ENCODE measurements around the gene HERC4. TPM values are rescaled to one million over a fixed set of nuclear protein-coding genes. Genes with fewer than 3 reads are reported as not detected.

HERC4 gene
- total RNA-seq, 1 experiment from 2014 or later, result 36.5 TPM

DNA sequence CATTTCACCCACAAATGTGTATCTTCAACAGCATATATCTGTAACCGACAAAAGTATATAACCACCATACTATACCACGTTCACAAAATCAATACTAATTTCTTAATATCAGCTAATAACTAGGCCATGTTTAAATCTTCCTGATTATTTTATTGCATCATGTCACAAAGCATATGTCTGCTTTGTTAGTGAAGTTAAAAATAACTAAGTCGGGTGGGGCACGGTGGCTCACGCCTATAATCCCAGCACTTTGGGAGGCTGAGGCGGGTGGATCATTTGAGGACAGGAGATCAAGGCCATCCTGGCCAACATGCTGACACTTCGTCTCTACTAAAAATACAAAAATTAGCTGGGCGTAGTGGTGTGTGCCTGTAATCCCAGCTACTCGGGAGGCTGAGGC lies 47.7 kb downstream of the HERC4 start:
- CTCF ChIA-PET, result no interaction called here
- H3K9me2 ChIP-seq (ENCODE audit: insufficient read depth), result no peaks in the 10 kb centered on the region
- no peak for TF ChIP-seq POLR2A (IDR thresholded peaks at IDR 0.05; ENCODE audit: borderline replicate concordance, extremely low read depth, insufficient read depth, insufficient read length)
- no peak for TF ChIP-seq CBX3 (IDR thresholded peaks at IDR 0.05; ENCODE audit: low read depth)
- TF ChIP-seq CEBPB (IDR thresholded peaks at IDR 0.05; ENCODE audit: low read depth), result no peak
- TF ChIP-seq, protein P1, sequence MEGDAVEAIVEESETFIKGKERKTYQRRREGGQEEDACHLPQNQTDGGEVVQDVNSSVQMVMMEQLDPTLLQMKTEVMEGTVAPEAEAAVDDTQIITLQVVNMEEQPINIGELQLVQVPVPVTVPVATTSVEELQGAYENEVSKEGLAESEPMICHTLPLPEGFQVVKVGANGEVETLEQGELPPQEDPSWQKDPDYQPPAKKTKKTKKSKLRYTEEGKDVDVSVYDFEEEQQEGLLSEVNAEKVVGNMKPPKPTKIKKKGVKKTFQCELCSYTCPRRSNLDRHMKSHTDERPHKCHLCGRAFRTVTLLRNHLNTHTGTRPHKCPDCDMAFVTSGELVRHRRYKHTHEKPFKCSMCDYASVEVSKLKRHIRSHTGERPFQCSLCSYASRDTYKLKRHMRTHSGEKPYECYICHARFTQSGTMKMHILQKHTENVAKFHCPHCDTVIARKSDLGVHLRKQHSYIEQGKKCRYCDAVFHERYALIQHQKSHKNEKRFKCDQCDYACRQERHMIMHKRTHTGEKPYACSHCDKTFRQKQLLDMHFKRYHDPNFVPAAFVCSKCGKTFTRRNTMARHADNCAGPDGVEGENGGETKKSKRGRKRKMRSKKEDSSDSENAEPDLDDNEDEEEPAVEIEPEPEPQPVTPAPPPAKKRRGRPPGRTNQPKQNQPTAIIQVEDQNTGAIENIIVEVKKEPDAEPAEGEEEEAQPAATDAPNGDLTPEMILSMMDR (IDR thresholded peaks at IDR 0.05 in 2 of 3, conservative IDR thresholded peaks at IDR 0.05 in 1 of 3; ENCODE audit: borderline replicate concordance in 1 of 3, insufficient read depth in 1 of 3, low read depth in 2 of 3, low read length in 2 of 3), result no peak
- TF ChIP-seq ZFX (IDR thresholded peaks at IDR 0.05), result no peak
- no peak for TF ChIP-seq EZH2 (IDR thresholded peaks at IDR 0.05)
- TF ChIP-seq, protein P2, sequence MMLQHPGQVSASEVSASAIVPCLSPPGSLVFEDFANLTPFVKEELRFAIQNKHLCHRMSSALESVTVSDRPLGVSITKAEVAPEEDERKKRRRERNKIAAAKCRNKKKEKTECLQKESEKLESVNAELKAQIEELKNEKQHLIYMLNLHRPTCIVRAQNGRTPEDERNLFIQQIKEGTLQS (IDR thresholded peaks at IDR 0.05), result no peak
- RAD21 ChIA-PET (ENCODE audit: low non-redundant PET in 1 of 2, low total read pairs in 2 of 2, uncharacterized antibody in 2 of 2, unreplicated experiment in 2 of 2), result no interaction called here
- no peak overlapping the region for H3K27ac ChIP-seq (ENCODE audit: low read depth, low read length)
- H3K36me3 ChIP-seq (ENCODE audit: control insufficient read depth in 1 of 2, insufficient read depth in 2 of 2, low read length in 2 of 2), result peaks cover 11 to 17% of the 10 kb centered on the region in 2 experiments; a peak in 3 of 4 replicates
- H2AFZ ChIP-seq (ENCODE audit: low read depth, low read length, poor library complexity, severe bottlenecking), result no peak overlapping the region
- H3K27me3 ChIP-seq (ENCODE audit: insufficient read depth, low read length), result no peaks in the 10 kb centered on the region
- H3K4me2 ChIP-seq (ENCODE audit: low read length), result no peak overlapping the region
- POLR2A ChIA-PET, result no interaction called here
- intact Hi-C loops (cut with micrococcal nuclease), result no loop called here
- H3K4me3 ChIP-seq (replicated peaks in 1 of 2; ENCODE audit: low read depth in 1 of 2, low read length in 2 of 2), result no peak overlapping the region
- H3K9me3 ChIP-seq (ENCODE audit: control insufficient read depth in 1 of 2, insufficient read depth in 1 of 2, low read depth in 1 of 2, low read length in 2 of 2), result no peaks in the 10 kb centered on the region
- no peaks in the 10 kb centered on the region for H4K20me1 ChIP-seq (ENCODE audit: insufficient read depth)
- ATAC-seq (no peak), DNase-seq (ENCODE audit: low read depth, low spot score) (no peak)
- H3K9ac ChIP-seq (ENCODE audit: low read length), result no peak overlapping the region
- H3K4me1 ChIP-seq (ENCODE audit: control insufficient read depth in 1 of 2, insufficient read depth in 2 of 2, low read length in 2 of 2), result no peaks in the 10 kb centered on the region
- H3K79me2 ChIP-seq (ENCODE audit: insufficient read depth, low read length), result no peaks in the 10 kb centered on the region
- no TSS peak for BruUV-seq (replicated peaks)

DNA sequence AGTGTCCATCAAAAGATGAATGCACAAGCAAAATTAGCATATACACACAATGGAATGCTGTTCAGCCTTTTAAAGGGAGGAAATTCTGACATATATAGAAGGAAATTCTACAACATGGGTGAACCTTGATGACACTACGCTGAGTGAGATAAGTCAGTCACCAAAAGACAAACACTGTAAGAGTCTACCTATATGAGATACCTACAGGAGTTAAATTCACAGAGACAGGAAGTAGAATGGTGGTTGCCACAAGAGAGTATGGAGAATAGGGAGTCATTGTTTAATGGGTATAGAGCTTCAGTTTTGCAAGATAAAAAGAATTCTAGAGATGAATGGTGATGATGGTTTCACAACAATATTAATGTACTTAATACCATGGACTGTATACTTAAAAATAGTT lies 51.8 kb downstream of the HERC4 start:
- ATAC-seq (no peak), DNase-seq (ENCODE audit: low read depth, low spot score) (no peak)
- Histone ChIP-seq H3K36me3 (ENCODE audit: control insufficient read depth in 1 of 2, insufficient read depth in 2 of 2, low read length in 2 of 2) (peaks cover 15 to 24% of the 10 kb centered on the region in 2 experiments), H3K4me2 (ENCODE audit: low read length) (no peak overlapping the region), H3K79me2 (ENCODE audit: insufficient read depth, low read length) (no peaks in the 10 kb centered on the region), H2AFZ (ENCODE audit: low read depth, low read length, poor library complexity, severe bottlenecking) (no peak overlapping the region), H3K9ac (ENCODE audit: low read length) (no peak overlapping the region), H3K27me3 (ENCODE audit: insufficient read depth, low read length) (no peaks in the 10 kb centered on the region), H4K20me1 (ENCODE audit: insufficient read depth) (no peaks in the 10 kb centered on the region), H3K9me2 (ENCODE audit: insufficient read depth) (no peaks in the 10 kb centered on the region), H3K27ac (ENCODE audit: low read depth, low read length) (no peak overlapping the region), H3K9me3 (ENCODE audit: control insufficient read depth in 1 of 2, insufficient read depth in 1 of 2, low read depth in 1 of 2, low read length in 2 of 2) (no peaks in the 10 kb centered on the region), H3K4me3 (replicated peaks in 1 of 2; ENCODE audit: low read depth in 1 of 2, low read length in 2 of 2) (no peak overlapping the region), H3K4me1 (ENCODE audit: control insufficient read depth in 1 of 2, insufficient read depth in 2 of 2, low read length in 2 of 2) (no peaks in the 10 kb centered on the region)
- TF ChIP-seq ZFX (IDR thresholded peaks at IDR 0.05), result no peak
- TF ChIP-seq EZH2 (IDR thresholded peaks at IDR 0.05), result no peak
- no peak for TF ChIP-seq YY1 (IDR thresholded peaks at IDR 0.05; ENCODE audit: extremely low read depth, insufficient replicate concordance, low read depth, low read length)
- no peak for TF ChIP-seq JUND (IDR thresholded peaks at IDR 0.05)
- no peak for TF ChIP-seq SIN3A (IDR thresholded peaks at IDR 0.05; ENCODE audit: low read depth)
- TF ChIP-seq SP1 (IDR thresholded peaks at IDR 0.05; ENCODE audit: low read depth), result no peak
- TF ChIP-seq, protein P1 (IDR thresholded peaks at IDR 0.05 in 2 of 3, conservative IDR thresholded peaks at IDR 0.05 in 1 of 3; ENCODE audit: borderline replicate concordance in 1 of 3, insufficient read depth in 1 of 3, low read depth in 2 of 3, low read length in 2 of 3), result no peak
- TF ChIP-seq, protein P3, sequence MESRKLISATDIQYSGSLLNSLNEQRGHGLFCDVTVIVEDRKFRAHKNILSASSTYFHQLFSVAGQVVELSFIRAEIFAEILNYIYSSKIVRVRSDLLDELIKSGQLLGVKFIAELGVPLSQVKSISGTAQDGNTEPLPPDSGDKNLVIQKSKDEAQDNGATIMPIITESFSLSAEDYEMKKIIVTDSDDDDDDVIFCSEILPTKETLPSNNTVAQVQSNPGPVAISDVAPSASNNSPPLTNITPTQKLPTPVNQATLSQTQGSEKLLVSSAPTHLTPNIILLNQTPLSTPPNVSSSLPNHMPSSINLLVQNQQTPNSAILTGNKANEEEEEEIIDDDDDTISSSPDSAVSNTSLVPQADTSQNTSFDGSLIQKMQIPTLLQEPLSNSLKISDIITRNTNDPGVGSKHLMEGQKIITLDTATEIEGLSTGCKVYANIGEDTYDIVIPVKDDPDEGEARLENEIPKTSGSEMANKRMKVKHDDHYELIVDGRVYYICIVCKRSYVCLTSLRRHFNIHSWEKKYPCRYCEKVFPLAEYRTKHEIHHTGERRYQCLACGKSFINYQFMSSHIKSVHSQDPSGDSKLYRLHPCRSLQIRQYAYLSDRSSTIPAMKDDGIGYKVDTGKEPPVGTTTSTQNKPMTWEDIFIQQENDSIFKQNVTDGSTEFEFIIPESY (IDR thresholded peaks at IDR 0.05; ENCODE audit: extremely low read depth, insufficient replicate concordance, low read length), result no peak
- no peak for TF ChIP-seq EGR1 (IDR thresholded peaks at IDR 0.05; ENCODE audit: low read depth)
- POLR2A ChIA-PET, result no interaction called here
- CTCF ChIA-PET, result no interaction called here
- RAD21 ChIA-PET (ENCODE audit: low non-redundant PET in 1 of 2, low total read pairs in 2 of 2, uncharacterized antibody in 2 of 2, unreplicated experiment in 2 of 2), result no interaction called here
- intact Hi-C loops (cut with micrococcal nuclease), result no loop called here
- no TSS peak for BruUV-seq (replicated peaks)
